SH-SY5Y (cell line): ENCODE results near the gene ZNF556.

Source experiments
- GATA2 ChIP-seq: IDR thresholded peaks from 2 replicates; pipeline ENCODE4 v1.6.1; 2011; ENCODE audit warnings: mild to moderate bottlenecking, low read depth, low read length
- GATA3 ChIP-seq: IDR thresholded peaks from 2 replicates; pipeline ENCODE4 v1.6.1; 2011; ENCODE audit warnings: low read depth, mild to moderate bottlenecking, low read length, moderate library complexity

DNA sequence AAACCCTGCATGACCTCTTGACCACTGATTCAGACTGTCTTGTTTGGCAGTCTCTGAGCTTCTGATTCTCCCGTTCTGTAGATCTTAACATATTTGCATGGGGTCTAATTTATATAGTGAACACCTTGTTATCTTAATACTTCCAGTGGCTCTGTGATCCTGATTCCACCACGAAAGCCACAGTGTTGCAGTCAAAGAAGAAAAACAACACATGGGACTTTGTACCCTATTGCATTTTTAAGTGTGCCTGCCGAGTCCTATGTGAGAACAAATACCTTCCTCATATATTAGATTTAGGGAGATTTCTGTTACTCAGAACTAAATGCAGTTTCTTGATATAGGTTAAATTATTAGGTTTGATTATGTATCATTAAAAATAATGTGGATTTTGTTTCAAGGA, 12.3 kb upstream of the ZNF556 start:
- TF ChIP-seq GATA3 (no peak), GATA2 (no peak)
